Kidney (tissue), 14 donors: ENCODE results near the gene P2RX2. TPM values are rescaled to one million over a fixed set of nuclear protein-coding genes. Genes with fewer than 3 reads are reported as not detected.
A peak's percentile ranks its signal among the peaks of the same experiment; 100 is the strongest.

Experiments
- DNase-seq, 5 donors: peaks; one replicate each; pipeline ENCODE4 v3.0.0-alpha.2; 2013 to 2020
- FAIRE-seq: peaks from 2 replicates; lab custom pipeline; 2012; peaks lifted over from hg19 to GRCh38; lab: Jason Lieb, UNC
- H3K27ac ChIP-seq, 2 donors: one replicate each; pipeline ENCODE4 v1.7.0; 2013; ENCODE audit warnings: low read depth in 2 of 2, low read length in 2 of 2, inconsistent platforms in 1 of 2
- H3K27me3 ChIP-seq: one replicate; pipeline ENCODE4 v1.7.1; 2013; ENCODE audit warnings: low read length, inconsistent platforms; ENCODE audit not compliant: control insufficient read depth, insufficient read depth
- H3K36me3 ChIP-seq, 3 donors: one replicate each; pipeline versions ENCODE4 v1.7.0 to v1.7.1; 2013; ENCODE audit warnings: low read length in 3 of 3, control low read depth in 1 of 3, inconsistent platforms in 1 of 3; ENCODE audit not compliant: insufficient read depth in 3 of 3, control insufficient read depth in 2 of 3
- H3K4me1 ChIP-seq, 3 donors: one replicate each; pipeline versions ENCODE4 v1.7.0 to v1.7.1; 2013; ENCODE audit warnings: low read length in 3 of 3, inconsistent platforms in 1 of 3, low read depth in 1 of 3; ENCODE audit not compliant: control insufficient read depth in 2 of 3, insufficient read depth in 2 of 3
- H3K4me3 ChIP-seq, 3 donors: one replicate each; pipeline versions ENCODE4 v1.7.0 to v1.8.1; 2013; ENCODE audit warnings: low read length in 3 of 3, control low read depth in 1 of 3, inconsistent platforms in 1 of 3
- H3K9ac ChIP-seq, 3 donors: one replicate each; pipeline versions ENCODE4 v1.7.0 to v1.7.1; 2013; ENCODE audit warnings: low read length in 3 of 3, control low read depth in 1 of 3, inconsistent platforms in 1 of 3
- H3K9me3 ChIP-seq, 3 donors: one replicate each; pipeline versions ENCODE4 v1.7.0 to v1.7.1; 2013; ENCODE audit warnings: low read length in 3 of 3, control low read depth in 1 of 3, inconsistent platforms in 1 of 3; ENCODE audit not compliant: control insufficient read depth in 2 of 3, insufficient read depth in 1 of 3
- intact Hi-C: fragments of 100-400 bp; cut with DNase I; formaldehyde crosslinking; loops from one replicate; pipeline ENCODE4 v1.11.1; 2022
- polyA plus RNA-seq: library from polyadenylated mRNA; stranded (reverse); fragments of 350-450 nt; fragmentation: Illumina TruSeq; extraction: RNeasy Lipid Tissue Mini Kit (QIAGEN cat#74804); gene quantifications from one replicate; pipeline ENCODE4 v1.2.3, GENCODE V29; 2014; ENCODE audit warnings: low read depth, low replicate concordance; ENCODE audit not compliant: insufficient read depth
- total RNA-seq: library from RNA; stranded (reverse); fragmentation: NEBNext Ultra II Directional; extraction: Animal tissue kit (Norgen Biotek cat#: 25700); gene quantifications from one replicate; pipeline ENCODE4 v1.2.1, GENCODE V29; 2021
- TF ChIP-seq, protein P1 (sequence below): IDR thresholded peaks from 3 replicates; pipeline ENCODE4 v1.5.1; 2012; ENCODE audit warnings: mild to moderate bottlenecking, moderate library complexity, borderline replicate concordance; ENCODE audit not compliant: insufficient read depth; ENCODE audit errors: extremely low read depth
- donor health status: control.
- donor health status: control.
- donor health status: control.
- donor health status: control.
- donor health status: control.
- donor health status: DM: yes; HTN: yes; CAD: no.
- donor health status: Normal renal cell carcinoma (clear cell type).

The P2RX2 gene
- total and polyA plus RNA-seq, 2 donors from 2014 or later: 0.19 to 0.37 TPM

DNA sequence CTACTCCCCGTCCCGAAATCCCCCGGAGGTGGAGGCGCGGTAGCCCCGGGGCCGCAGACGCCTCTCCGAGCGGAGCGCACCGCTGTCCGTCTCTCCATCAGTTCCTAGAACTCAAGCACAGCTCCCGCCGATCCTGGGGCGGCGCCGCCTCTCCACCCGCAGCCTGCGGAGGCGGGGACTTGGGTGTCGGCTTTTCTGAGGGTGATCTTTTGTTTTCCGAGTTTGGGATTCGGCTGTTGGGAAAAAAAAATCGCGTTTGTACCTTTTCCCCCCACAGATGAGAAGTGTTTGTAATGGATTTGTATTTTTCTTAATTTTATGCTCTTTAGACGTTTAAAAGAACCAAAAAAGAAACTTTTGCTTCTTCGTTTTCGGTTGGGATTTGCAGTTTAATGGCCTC, 34.8 kb upstream of the P2RX2 start:
- TF ChIP-seq, protein P1, sequence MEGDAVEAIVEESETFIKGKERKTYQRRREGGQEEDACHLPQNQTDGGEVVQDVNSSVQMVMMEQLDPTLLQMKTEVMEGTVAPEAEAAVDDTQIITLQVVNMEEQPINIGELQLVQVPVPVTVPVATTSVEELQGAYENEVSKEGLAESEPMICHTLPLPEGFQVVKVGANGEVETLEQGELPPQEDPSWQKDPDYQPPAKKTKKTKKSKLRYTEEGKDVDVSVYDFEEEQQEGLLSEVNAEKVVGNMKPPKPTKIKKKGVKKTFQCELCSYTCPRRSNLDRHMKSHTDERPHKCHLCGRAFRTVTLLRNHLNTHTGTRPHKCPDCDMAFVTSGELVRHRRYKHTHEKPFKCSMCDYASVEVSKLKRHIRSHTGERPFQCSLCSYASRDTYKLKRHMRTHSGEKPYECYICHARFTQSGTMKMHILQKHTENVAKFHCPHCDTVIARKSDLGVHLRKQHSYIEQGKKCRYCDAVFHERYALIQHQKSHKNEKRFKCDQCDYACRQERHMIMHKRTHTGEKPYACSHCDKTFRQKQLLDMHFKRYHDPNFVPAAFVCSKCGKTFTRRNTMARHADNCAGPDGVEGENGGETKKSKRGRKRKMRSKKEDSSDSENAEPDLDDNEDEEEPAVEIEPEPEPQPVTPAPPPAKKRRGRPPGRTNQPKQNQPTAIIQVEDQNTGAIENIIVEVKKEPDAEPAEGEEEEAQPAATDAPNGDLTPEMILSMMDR: no peak
- peak in 4 of 5 donors; percentile 43 to 68 (median 61) for DNase-seq
- intact Hi-C loops: no loop called here
- no peaks in the 10 kb centered on the region for H3K27me3 ChIP-seq
- no peak for FAIRE-seq
- no peaks in the 10 kb centered on the region for H3K36me3 ChIP-seq
- no peaks in the 10 kb centered on the region for H3K9me3 ChIP-seq
- no peak overlapping the region for H3K9ac ChIP-seq
- no peak overlapping the region for H3K4me3 ChIP-seq
- H3K27ac ChIP-seq: no peak overlapping the region
- no peaks in the 10 kb centered on the region for H3K4me1 ChIP-seq

DNA sequence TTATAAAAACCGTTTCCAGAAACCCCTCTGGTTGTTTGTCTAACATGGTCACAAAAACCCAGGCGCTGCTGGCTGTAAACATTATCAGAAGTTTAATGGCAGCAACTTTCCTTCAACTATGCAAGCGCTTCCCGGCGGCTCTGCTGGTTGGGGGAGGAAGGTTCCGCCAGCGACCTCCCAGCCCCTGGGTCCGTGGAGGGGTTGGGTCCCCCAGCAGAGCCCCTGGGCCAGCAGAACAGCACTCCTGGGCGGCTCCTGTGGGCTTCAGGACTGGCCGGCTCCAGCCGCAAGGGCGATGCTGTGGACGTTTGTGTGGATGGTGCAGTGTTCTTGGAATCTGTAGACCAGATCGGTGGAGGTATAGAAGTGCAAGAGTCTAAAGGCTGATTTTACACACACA, 34.1 kb upstream of the P2RX2 start:
- intact Hi-C loops: no loop called here
- Histone ChIP-seq H3K4me1 (no peaks in the 10 kb centered on the region), H3K9me3 (no peaks in the 10 kb centered on the region), H3K9ac (no peak overlapping the region), H3K36me3 (no peaks in the 10 kb centered on the region), H3K4me3 (no peak overlapping the region), H3K27ac (no peak overlapping the region), H3K27me3 (no peaks in the 10 kb centered on the region)
- no peak for DNase-seq
- TF ChIP-seq, protein P1: no peak
- no peak for FAIRE-seq

DNA sequence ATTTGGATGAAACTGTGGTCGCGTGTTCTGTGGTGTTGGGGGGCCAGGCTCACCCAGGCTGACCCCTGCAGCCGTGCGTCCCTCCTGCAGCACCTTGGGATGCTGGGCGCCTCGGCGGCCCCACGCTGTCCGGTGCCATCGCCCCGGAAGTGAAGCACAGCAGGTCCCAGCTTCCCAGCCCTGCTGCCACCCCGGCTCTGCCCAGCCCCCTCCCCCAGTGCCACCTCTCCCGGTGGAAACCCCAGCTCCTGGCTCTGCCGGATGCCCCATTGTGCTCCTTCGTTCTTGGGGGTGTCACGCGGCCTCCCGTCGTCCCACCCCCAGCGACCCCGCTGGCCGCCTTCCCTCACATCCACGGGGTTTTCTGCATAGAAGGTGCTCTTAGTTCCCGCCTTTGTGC, 33.4 kb upstream of the P2RX2 start:
- intact Hi-C loops: no loop called here
- H3K36me3 ChIP-seq: no peaks in the 10 kb centered on the region
- no peaks in the 10 kb centered on the region for H3K9me3 ChIP-seq
- no peaks in the 10 kb centered on the region for H3K27me3 ChIP-seq
- no peak overlapping the region for H3K4me3 ChIP-seq
- FAIRE-seq: no peak
- DNase-seq: no peak
- H3K9ac ChIP-seq: no peak overlapping the region
- no peaks in the 10 kb centered on the region for H3K4me1 ChIP-seq
- no peak overlapping the region for H3K27ac ChIP-seq
- TF ChIP-seq, protein P1: no peak

DNA sequence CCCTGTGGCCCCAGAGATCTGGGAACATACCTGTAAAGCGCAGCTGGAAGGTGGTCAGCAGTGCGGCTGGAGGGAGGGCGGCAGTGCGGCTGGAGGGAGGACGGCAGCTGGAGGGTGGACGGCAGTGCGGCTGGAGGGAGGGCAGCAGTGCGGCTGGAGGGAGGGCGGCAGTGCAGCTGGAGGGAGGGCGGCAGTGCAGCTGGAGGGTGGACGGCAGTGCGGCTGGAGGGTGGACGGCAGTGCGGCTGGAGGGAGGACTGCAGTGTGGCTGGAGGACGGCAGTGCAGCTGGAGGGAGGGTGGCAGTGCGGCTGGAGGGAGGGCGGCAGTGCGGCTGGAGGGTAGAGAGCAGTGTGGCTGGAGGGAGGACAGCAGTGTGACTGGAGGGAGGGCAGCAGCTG, 31.6 kb upstream of the P2RX2 start:
- DNase-seq (no peak), FAIRE-seq (no peak)
- TF ChIP-seq, protein P1: no peak
- intact Hi-C loops: no loop called here
- Histone ChIP-seq H3K36me3 (no peaks in the 10 kb centered on the region), H3K9ac (no peak overlapping the region), H3K4me1 (no peaks in the 10 kb centered on the region), H3K27ac (no peak overlapping the region), H3K4me3 (no peak overlapping the region), H3K27me3 (no peaks in the 10 kb centered on the region), H3K9me3 (no peaks in the 10 kb centered on the region)
